HG03139 (cell line): ENCODE measurements around the gene CSNK2A3.

Experiments
- ATAC-seq: cut with Tn5 transposase; IDR thresholded peaks from one replicate; pipeline ENCODE4 v1.9.1; 2021; ENCODE audit not compliant: unreplicated experiment

The CSNK2A3 gene

GRCh38 chr11:11338304-11338703 is 14.7 kb downstream of the CSNK2A3 start:
- no peak for ATAC-seq

GRCh38 chr11:11336664-11337063 is 16.4 kb downstream of the CSNK2A3 start:
- ATAC-seq: no peak

- no peak for ATAC-seq
These were observed 18.0 kb downstream of the CSNK2A3 start for GRCh38 chr11:11335043-11335442.

GRCh38 chr11:11334607-11335006 is 18.4 kb downstream of the CSNK2A3 start:
- no peak for ATAC-seq

GRCh38 chr11:11332141-11332710 is 20.8 kb downstream of the CSNK2A3 start:
- ATAC-seq: no peak

GRCh38 chr11:11329062-11329806 is 23.8 kb downstream of the CSNK2A3 start:
- no peak for ATAC-seq

- ATAC-seq: no peak
These were observed 29.0 kb downstream of the CSNK2A3 start for GRCh38 chr11:11324090-11324489.

GRCh38 chr11:11322101-11322500 is 30.9 kb downstream of the CSNK2A3 start:
- no peak for ATAC-seq

- no peak for ATAC-seq
These were observed 32.2 kb downstream of the CSNK2A3 start for GRCh38 chr11:11320825-11321224.

- no peak for ATAC-seq
These were observed 34.1 kb downstream of the CSNK2A3 start for GRCh38 chr11:11318961-11319360.

- no peak for ATAC-seq
These were observed 34.6 kb downstream of the CSNK2A3 start for GRCh38 chr11:11318461-11318860.

GRCh38 chr11:11316651-11317230 is 36.3 kb downstream of the CSNK2A3 start:
- no peak for ATAC-seq

- ATAC-seq: no peak
These were observed 39.0 kb downstream of the CSNK2A3 start for GRCh38 chr11:11313902-11314692.

- ATAC-seq: no peak
These were observed 39.6 kb downstream of the CSNK2A3 start for GRCh38 chr11:11313426-11313825.

GRCh38 chr11:11312738-11313137 is 40.3 kb downstream of the CSNK2A3 start:
- ATAC-seq: no peak

GRCh38 chr11:11311169-11311568 is 41.9 kb downstream of the CSNK2A3 start:
- no peak for ATAC-seq

GRCh38 chr11:11309906-11310305 is 43.1 kb downstream of the CSNK2A3 start:
- ATAC-seq: no peak

- ATAC-seq: no peak
These were observed 44.8 kb downstream of the CSNK2A3 start for GRCh38 chr11:11308249-11308648.

GRCh38 chr11:11306855-11307254 is 46.2 kb downstream of the CSNK2A3 start:
- ATAC-seq: no peak

GRCh38 chr11:11304550-11304949 is 48.5 kb downstream of the CSNK2A3 start:
- no peak for ATAC-seq

GRCh38 chr11:11302565-11302964 is 50.5 kb downstream of the CSNK2A3 start:
- no peak for ATAC-seq
